Cardiac fibroblast (primary cell): ENCODE measurements around the gene CDH16.

Experiments
- DNase-seq, 2 donors: peaks; one replicate each; pipeline versions ENCODE4 v3.0.0 to v3.0.0-alpha.2; 2010; ENCODE audit warnings: low read depth in 2 of 2
- H3K4me3 ChIP-seq, 2 donors: replicated peaks in 1 of 2; 1 replicate in 1 of 2; 2 replicates in 1 of 2; pipeline ENCODE4 v1.5.1; 2011; ENCODE audit warnings: low read depth in 2 of 2, low read length in 2 of 2, mild to moderate bottlenecking in 2 of 2, moderate library complexity in 1 of 2
- TF ChIP-seq, protein P1 (sequence below): IDR thresholded peaks from one replicate; pipeline ENCODE4 v1.5.1; 2011; ENCODE audit warnings: low read depth, mild to moderate bottlenecking, low read length, inconsistent platforms

Gene CDH16

DNA sequence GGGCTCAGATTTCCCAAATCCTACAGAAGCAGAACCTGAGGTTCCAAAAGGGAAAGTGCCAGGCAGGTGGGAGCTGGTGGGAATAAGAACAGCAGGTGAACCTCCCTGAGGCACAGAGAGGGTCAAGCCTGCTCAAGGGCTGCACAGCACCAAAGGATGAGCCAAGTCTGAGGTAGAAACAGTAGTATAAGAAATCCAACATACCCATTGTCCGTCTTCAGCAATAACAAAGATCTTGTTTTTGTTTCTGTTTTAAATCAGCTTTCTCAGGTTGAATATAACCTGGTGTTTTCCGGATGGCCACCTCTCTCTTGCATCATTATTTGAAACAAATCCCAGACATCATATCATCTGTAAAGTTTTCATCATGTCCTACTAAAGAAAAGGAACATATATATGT, 31.8 kb upstream of the CDH16 start:
- H3K4me3 ChIP-seq: no peak overlapping the region
- no peak for DNase-seq
- TF ChIP-seq, protein P1, sequence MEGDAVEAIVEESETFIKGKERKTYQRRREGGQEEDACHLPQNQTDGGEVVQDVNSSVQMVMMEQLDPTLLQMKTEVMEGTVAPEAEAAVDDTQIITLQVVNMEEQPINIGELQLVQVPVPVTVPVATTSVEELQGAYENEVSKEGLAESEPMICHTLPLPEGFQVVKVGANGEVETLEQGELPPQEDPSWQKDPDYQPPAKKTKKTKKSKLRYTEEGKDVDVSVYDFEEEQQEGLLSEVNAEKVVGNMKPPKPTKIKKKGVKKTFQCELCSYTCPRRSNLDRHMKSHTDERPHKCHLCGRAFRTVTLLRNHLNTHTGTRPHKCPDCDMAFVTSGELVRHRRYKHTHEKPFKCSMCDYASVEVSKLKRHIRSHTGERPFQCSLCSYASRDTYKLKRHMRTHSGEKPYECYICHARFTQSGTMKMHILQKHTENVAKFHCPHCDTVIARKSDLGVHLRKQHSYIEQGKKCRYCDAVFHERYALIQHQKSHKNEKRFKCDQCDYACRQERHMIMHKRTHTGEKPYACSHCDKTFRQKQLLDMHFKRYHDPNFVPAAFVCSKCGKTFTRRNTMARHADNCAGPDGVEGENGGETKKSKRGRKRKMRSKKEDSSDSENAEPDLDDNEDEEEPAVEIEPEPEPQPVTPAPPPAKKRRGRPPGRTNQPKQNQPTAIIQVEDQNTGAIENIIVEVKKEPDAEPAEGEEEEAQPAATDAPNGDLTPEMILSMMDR: no peak

DNA sequence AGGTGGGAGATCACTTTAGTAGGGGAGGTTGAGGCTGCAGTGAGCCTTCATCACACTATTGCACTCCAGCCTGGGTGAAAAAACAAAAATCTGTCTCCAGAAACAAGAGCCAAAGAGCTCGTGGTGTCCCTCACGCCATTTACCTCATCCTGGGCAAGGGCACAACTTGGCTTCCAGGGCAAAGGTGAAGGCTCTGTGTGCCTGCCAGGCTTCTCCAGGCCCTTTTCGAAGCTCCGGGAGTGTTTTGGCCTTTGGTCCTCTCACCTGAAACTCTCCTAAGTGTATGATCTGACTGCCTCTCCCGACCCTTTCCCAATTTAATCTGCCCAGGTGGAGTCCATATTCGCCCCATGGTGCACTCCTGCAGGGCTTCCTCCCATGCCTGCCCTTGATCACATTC, 30.8 kb upstream of the CDH16 start:
- TF ChIP-seq, protein P1: no peak
- no peak overlapping the region for H3K4me3 ChIP-seq
- DNase-seq: no peak

DNA sequence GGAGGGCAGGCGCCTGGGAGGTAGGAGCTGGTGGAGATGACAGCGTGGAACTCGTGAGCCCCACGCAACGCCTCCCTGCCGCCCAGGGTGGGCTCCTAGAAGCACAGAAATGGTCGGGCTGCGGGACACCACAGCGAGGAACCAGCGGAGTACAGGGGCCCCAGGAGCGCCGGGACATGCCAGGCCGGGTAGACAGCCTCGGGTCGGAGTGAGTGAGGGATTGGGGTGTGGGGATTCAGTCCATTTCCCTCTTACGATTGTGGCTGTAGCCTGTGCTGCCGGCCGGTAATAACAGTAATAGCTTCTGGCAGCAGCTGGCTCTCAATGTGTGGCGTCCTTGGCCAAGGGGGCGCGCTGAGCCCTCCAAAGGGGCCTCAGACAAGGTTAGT, 30.1 kb upstream of the CDH16 start:
- TF ChIP-seq, protein P1: no peak
- peak overlapping the region; percentile 51 to 57 for H3K4me3 ChIP-seq

DNA sequence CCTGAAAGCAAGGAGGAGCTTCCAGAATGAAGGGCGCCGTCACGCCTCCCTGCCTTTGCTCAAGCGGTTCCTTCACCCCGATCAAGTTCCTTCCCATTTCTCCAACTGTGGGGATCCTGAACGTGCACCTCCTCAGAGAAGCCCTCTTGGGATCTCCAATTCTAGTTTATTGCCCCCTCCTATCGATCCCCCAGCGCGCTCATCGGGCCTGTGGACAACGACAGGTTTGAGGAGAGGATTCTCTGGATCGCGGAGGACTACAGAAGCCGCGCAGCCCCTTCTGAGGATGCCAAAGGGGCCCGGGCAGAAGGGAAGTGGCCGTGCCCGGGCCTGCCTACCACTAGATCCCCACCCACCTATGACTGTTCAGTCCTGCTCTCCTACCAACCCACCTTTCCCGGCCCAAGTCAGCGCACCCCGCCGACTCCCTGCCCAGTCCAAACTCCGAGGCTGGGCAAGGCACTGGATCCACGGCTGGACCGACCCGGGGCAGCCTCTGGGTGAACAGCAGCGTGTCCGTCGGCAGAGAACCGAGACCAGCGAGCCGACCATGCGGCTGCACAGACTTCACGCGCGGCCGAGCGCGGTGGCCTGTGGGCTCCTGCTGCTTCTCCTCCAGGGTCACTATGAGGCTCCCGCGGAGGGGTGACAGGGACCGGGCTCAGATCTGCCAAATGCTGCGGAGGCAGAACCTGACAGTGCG, 29.6 kb upstream of the CDH16 start:
- TF ChIP-seq, protein P1: no peak
- DNase-seq: no peak
- peak overlapping the region; percentile 51 to 57 for H3K4me3 ChIP-seq

More for the DNA sequence above, 30.1 kb upstream of the CDH16 start:
- no peak for DNase-seq

DNA sequence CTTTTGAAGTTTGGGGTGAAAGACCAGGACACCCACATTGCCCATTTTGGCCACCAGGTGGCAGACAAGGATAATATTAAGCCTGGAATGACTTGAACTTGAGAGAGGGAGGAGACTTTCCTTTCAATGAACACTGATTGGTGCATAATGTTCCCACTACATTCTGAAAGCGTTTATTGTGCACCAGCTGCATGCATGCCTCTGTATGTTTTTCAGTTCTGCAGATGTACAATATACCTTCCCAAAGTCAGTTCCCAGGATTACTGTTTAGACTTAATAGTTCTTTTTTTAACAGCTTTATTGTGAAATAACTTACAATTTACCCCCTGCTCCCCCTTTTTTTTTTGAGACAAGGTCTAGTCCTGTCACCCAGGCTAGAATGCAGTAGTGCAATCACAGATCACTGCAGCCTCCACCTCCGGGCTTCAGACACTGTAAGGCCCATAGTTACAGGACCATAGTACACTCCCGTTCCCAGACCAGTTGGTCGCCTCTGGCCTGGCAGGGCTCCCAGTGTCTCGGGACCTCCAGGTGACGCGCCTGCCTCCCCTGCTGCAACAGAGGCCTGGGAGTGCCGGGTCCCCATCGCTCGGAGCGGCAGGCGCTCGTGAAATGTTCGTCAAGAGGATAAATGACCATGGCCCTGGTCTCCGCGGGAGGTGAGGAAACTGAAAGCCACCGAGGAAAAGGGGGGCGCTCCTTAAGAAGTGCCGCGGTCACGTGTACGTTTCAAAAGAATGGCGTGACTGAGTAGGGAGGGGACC, 28.8 kb upstream of the CDH16 start:
- TF ChIP-seq, protein P1: peak; percentile 84
- peak overlapping the region; percentile 51 to 57 for H3K4me3 ChIP-seq
- peak; percentile 86 to 90 for DNase-seq

DNA sequence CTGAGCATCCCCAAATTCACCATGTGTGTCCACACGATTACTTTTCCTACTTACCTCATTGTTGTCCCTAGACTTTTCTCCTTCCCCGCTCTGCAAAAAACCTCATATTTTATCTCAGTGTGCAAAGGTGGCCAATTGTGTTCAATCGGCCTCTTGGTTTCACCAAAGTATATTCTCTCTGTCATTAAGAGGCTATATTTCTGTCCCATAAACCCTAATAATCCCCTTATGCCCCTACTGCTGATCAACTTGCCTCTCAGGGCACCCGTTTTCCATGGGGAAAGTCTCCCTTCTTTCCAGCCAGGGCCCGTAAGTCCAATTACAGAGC, 28.3 kb upstream of the CDH16 start:
- TF ChIP-seq, protein P1: no peak
- no peak for DNase-seq
- no peak overlapping the region for H3K4me3 ChIP-seq

DNA sequence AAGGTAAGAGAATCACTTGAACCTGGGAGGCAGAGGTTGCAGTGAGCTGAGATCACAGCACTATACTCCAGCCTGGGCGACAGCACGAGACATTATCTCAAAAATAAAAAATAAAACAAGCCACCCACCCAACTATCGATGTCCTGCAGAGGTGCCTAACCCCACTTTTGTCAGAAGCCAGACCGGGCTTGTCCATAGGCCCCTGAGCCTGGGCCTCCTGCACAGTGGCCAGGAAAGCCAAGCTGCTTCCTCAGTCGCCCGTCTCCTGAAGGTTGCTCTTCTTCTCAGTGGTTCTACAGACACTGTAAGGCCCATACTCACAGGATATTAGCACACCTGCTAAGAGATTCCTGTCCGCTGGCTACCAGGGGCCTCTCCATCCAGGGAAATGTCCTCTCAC, 27.9 kb upstream of the CDH16 start:
- TF ChIP-seq, protein P1: no peak
- no peak overlapping the region for H3K4me3 ChIP-seq
- DNase-seq: no peak
